ENCODE measurements around the gene P4HA1.
A peak's percentile ranks its signal among the peaks of the same experiment; 100 is the strongest.

P4HA1 gene

DNA sequence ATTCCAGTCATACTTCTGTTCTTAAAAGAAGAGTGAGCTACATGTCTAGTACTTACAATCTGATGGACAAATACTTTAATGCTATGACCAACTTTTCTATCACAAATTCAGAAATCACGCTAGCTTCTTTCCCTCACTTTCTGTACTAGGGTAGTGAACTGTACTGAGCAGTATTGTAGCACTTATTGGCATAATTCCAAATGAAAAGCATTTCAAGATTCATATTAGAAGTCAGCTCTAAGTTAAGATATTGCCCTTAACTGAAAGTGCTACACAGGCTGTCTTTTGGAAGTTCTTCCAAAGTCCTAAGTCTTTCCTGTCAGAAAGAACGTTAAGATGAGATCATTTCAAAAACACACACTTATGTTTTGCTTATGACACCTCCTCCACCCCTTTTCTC, 13.4 kb downstream of the P4HA1 start:
- peak; percentile 54; the same call in 2 of the 3 replicates for ATAC-seq
- TF ChIP-seq ESRRG (CRISPR knock-in tag; IDR thresholded peaks at IDR 0.05) (no peak), PPARA (CRISPR knock-in tag; IDR thresholded peaks at IDR 0.05; ENCODE audit: borderline replicate concordance) (no peak), TCF4 (CRISPR knock-in tag; IDR thresholded peaks at IDR 0.05; ENCODE audit: borderline replicate concordance) (no peak), ZNF565 (CRISPR knock-in tag; conservative IDR thresholded peaks at IDR 0.05; ENCODE audit: low read depth) (no peak), ISL1 (CRISPR knock-in tag; IDR thresholded peaks at IDR 0.05) (no peak), RARB (CRISPR knock-in tag; IDR thresholded peaks at IDR 0.05) (no peak), ZFP30 (CRISPR knock-in tag; IDR thresholded peaks at IDR 0.05) (no peak), ZC3H10 (CRISPR knock-in tag; IDR thresholded peaks at IDR 0.05) (no peak), ZNF70 (CRISPR knock-in tag; IDR thresholded peaks at IDR 0.05) (no peak), SNAI2 (CRISPR knock-in tag; IDR thresholded peaks at IDR 0.05) (no peak), ARNTL (CRISPR knock-in tag; IDR thresholded peaks at IDR 0.05; ENCODE audit: borderline replicate concordance, low read depth) (no peak), ZFP3 (CRISPR knock-in tag; IDR thresholded peaks at IDR 0.05) (no peak), TOX (CRISPR knock-in tag; IDR thresholded peaks at IDR 0.05; ENCODE audit: borderline replicate concordance) (no peak), ZNF8 (CRISPR knock-in tag; IDR thresholded peaks at IDR 0.05) (no peak)
- TF ChIP-seq, protein P1, sequence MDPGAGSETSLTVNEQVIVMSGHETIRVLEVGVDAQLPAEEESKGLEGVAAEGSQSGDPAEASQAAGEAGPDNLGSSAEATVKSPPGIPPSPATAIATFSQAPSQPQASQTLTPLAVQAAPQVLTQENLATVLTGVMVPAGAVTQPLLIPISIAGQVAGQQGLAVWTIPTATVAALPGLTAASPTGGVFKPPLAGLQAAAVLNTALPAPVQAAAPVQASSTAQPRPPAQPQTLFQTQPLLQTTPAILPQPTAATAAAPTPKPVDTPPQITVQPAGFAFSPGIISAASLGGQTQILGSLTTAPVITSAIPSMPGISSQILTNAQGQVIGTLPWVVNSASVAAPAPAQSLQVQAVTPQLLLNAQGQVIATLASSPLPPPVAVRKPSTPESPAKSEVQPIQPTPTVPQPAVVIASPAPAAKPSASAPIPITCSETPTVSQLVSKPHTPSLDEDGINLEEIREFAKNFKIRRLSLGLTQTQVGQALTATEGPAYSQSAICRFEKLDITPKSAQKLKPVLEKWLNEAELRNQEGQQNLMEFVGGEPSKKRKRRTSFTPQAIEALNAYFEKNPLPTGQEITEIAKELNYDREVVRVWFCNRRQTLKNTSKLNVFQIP (CRISPR knock-in tag; IDR thresholded peaks at IDR 0.05; ENCODE audit: borderline replicate concordance, low read depth) = no peak
- TF ChIP-seq, protein P2, sequence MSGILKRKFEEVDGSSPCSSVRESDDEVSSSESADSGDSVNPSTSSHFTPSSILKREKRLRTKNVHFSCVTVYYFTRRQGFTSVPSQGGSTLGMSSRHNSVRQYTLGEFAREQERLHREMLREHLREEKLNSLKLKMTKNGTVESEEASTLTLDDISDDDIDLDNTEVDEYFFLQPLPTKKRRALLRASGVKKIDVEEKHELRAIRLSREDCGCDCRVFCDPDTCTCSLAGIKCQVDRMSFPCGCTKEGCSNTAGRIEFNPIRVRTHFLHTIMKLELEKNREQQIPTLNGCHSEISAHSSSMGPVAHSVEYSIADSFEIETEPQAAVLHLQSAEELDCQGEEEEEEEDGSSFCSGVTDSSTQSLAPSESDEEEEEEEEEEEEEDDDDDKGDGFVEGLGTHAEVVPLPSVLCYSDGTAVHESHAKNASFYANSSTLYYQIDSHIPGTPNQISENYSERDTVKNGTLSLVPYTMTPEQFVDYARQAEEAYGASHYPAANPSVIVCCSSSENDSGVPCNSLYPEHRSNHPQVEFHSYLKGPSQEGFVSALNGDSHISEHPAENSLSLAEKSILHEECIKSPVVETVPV (CRISPR knock-in tag; IDR thresholded peaks at IDR 0.05) = no peak
- TF ChIP-seq, protein P3, sequence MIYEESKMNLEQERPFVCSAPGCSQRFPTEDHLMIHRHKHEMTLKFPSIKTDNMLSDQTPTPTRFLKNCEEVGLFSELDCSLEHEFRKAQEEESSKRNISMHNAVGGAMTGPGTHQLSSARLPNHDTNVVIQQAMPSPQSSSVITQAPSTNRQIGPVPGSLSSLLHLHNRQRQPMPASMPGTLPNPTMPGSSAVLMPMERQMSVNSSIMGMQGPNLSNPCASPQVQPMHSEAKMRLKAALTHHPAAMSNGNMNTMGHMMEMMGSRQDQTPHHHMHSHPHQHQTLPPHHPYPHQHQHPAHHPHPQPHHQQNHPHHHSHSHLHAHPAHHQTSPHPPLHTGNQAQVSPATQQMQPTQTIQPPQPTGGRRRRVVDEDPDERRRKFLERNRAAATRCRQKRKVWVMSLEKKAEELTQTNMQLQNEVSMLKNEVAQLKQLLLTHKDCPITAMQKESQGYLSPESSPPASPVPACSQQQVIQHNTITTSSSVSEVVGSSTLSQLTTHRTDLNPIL (CRISPR knock-in tag; IDR thresholded peaks at IDR 0.05; ENCODE audit: low read depth) = no peak
- TF ChIP-seq, protein P4, sequence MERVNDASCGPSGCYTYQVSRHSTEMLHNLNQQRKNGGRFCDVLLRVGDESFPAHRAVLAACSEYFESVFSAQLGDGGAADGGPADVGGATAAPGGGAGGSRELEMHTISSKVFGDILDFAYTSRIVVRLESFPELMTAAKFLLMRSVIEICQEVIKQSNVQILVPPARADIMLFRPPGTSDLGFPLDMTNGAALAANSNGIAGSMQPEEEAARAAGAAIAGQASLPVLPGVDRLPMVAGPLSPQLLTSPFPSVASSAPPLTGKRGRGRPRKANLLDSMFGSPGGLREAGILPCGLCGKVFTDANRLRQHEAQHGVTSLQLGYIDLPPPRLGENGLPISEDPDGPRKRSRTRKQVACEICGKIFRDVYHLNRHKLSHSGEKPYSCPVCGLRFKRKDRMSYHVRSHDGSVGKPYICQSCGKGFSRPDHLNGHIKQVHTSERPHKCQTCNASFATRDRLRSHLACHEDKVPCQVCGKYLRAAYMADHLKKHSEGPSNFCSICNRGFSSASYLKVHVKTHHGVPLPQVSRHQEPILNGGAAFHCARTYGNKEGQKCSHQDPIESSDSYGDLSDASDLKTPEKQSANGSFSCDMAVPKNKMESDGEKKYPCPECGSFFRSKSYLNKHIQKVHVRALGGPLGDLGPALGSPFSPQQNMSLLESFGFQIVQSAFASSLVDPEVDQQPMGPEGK (CRISPR knock-in tag; IDR thresholded peaks at IDR 0.05; ENCODE audit: borderline replicate concordance) = no peak

DNA sequence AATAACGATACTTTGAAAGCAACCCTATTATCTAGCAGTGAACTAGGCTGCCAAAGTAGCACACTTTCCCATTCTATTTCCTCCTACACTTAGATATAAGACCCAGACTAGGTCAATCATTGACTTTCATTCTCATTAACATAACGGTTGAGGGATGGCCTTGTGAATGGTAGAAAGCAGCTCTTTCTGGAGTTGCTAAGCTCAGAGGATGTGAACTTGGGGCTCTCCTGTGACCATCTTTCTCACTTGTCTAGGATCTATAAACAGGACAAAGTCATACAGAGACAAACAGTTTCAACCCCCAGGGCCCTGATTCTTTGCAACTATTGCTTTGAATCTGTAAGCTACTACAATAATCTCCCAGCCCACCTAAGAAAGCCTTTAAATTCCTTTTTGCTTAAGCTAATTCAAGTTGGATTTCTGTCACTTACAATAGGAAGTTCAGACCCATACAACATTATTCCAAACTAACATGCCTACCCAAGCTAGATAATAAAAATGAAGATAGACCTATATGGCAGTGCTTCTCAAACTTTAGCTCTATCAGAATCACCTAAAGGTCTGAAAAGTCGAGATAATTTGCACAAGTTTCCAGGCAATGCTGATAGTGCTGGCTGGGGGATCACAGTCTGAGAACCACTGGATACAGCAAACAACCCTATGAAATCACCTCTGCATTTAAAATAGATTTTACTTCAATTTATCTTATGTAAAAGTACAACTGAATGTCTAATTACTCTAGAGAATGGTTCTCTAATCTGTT, 16.7 kb downstream of the P4HA1 start:
- no peak for ATAC-seq

More for the DNA sequence above, 16.7 kb downstream of the P4HA1 start:
- TF ChIP-seq, protein P2 (CRISPR knock-in tag; IDR thresholded peaks at IDR 0.05) = no peak
- TF ChIP-seq TCF4 (CRISPR knock-in tag; IDR thresholded peaks at IDR 0.05; ENCODE audit: borderline replicate concordance) (no peak), ESRRG (CRISPR knock-in tag; IDR thresholded peaks at IDR 0.05) (no peak), ZNF565 (CRISPR knock-in tag; conservative IDR thresholded peaks at IDR 0.05; ENCODE audit: low read depth) (no peak), RARB (CRISPR knock-in tag; IDR thresholded peaks at IDR 0.05) (no peak), ZNF70 (CRISPR knock-in tag; IDR thresholded peaks at IDR 0.05) (no peak), ZFP3 (CRISPR knock-in tag; IDR thresholded peaks at IDR 0.05) (no peak), ZFP30 (CRISPR knock-in tag; IDR thresholded peaks at IDR 0.05) (no peak), OSR1 (CRISPR knock-in tag; IDR thresholded peaks at IDR 0.05) (no peak), SNAI2 (CRISPR knock-in tag; IDR thresholded peaks at IDR 0.05) (no peak), ARNTL (CRISPR knock-in tag; IDR thresholded peaks at IDR 0.05; ENCODE audit: borderline replicate concordance, low read depth) (no peak), BACH2 (CRISPR knock-in tag; IDR thresholded peaks at IDR 0.05; ENCODE audit: borderline replicate concordance) (no peak), PPARA (CRISPR knock-in tag; IDR thresholded peaks at IDR 0.05; ENCODE audit: borderline replicate concordance) (no peak), CSDC2 (CRISPR knock-in tag; IDR thresholded peaks at IDR 0.05) (no peak)
- TF ChIP-seq, protein P3 (CRISPR knock-in tag; IDR thresholded peaks at IDR 0.05; ENCODE audit: low read depth) = no peak
- TF ChIP-seq, protein P1 (CRISPR knock-in tag; IDR thresholded peaks at IDR 0.05; ENCODE audit: borderline replicate concordance, low read depth) = no peak

Measured in SK-N-SH treated with all-trans-retinoic acid at 6 μM for 48 hours (cell line).